ENCODE results near the gene TMEM191C.
"Not testable (repeated sequence)": the region's sequence is repeated elsewhere in the genome, so short reads cannot be mapped to it uniquely, and the experiment has no call there.

Gene TMEM191C

GRCh38 chr22:21467337-21468193, at the start of gene TMEM191C:
Gene TMEM191C (plus strand): TSS chr22:21467387. CDS start chr22:21467460, 73 bp downstream.
- DNase-seq: not testable (repeated sequence)

- not testable (repeated sequence) for DNase-seq
Measured at GRCh38 chr22:21417853-21418252, 49.3 kb upstream of the TMEM191C start.

- not testable (repeated sequence) for DNase-seq
Measured at GRCh38 chr22:21418974-21419638, 48.1 kb upstream of the TMEM191C start.

DNA sequence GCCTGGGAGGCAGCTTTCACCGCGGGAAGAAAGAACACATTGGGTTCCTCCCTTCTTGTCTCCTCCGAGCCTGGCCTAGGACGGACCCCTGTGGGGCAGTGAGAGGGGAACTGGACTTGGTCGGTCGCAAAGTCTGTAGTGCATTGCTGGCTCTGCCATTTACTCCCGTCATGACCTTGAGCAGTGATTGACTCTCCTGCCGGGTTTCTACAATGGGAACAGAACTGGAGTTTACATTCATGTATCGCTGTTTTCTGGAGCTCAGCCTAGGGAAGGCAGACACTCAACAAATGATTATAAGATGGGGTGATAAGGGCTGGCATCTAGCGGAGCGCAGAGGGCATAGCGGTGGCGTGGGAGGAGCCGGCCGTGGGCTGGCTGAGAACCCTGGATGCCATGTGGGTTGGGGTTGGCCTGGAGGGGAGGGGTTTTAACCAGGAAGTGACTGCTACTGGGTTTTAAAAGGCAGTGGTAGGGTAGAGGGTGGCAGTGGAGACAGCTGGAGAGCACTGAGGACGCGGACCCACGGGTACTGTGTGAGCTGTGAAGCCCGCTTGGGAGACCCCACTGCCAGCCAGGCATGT, 46.9 kb upstream of the TMEM191C start:
- DNase-seq: not testable (repeated sequence)

DNA sequence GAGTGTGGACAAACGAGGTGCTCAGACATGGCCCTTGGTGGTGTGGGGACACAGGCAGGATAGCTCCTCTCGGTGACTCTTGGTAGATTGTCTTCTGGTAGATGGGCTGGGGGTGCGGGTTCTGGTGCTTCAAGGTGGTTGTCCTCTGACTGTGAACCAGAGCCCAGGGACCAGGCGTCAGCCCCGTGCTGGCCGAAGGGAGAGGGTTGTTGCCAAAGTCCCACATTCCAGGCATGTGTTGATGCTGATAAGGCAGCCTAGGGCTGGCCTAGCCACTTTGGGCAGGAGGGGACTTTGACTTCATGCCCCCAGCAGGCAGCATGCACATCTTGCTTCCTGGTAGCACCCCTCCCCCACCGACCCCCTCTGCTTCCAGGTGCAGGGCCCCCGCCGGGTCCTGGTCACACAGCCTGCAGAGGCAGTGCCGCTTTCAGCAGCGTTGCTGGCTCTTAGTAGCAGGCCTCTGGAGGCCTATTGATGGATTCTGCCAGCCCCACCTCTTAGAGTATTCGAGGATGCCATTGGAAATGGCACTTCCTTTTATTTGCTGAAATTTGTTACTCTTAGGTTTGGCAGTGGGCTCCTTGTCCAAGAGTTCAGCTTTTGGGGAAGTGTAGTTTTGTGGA, 43.0 kb upstream of the TMEM191C start:
- DNase-seq: not testable (repeated sequence)

- not testable (repeated sequence) for DNase-seq
Measured at GRCh38 chr22:21434378-21435233, 32.6 kb upstream of the TMEM191C start.

DNA sequence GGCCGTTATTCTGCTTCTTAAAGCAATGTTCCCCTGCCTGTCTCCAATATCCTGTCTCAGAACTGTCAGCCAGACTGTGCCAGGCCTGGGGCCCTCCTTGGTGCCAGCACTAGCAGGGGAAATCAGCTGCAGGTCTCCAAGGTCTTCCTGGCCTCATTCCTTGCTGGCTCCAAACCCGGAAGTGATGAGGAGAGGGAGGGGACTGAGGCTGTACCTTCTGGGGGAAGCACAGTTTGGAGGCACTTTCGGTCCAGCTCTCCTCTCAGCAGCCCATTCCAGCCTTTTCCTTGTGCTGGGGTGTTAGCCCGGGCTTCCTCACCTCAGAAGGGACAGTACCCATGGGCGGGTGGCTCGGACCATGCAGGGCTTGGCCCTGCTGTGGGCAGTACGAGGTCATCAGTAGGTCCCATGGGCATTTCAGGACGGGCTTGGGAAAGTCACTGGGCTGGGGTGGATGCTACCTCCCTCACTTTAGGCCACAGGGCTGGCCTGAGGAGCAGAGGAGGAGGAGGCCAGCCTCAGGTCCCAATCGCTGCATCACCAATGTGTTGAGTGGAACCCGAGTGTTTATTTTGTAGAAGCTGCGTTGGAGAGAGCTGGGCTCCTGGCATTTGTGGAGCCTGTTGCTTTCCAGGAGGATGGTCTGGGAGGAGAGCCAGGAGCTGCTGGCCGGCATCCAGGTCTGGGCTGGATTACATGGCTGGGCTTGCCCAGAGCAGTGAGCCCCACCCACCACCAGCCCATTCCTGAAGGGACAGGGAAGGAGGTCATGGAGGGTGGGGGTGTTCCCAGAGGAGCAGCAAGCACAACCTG, 31.0 kb upstream of the TMEM191C start:
- not testable (repeated sequence) for DNase-seq

- DNase-seq: not testable (repeated sequence)
Measured at GRCh38 chr22:21438013-21438412, 29.2 kb upstream of the TMEM191C start.

DNA sequence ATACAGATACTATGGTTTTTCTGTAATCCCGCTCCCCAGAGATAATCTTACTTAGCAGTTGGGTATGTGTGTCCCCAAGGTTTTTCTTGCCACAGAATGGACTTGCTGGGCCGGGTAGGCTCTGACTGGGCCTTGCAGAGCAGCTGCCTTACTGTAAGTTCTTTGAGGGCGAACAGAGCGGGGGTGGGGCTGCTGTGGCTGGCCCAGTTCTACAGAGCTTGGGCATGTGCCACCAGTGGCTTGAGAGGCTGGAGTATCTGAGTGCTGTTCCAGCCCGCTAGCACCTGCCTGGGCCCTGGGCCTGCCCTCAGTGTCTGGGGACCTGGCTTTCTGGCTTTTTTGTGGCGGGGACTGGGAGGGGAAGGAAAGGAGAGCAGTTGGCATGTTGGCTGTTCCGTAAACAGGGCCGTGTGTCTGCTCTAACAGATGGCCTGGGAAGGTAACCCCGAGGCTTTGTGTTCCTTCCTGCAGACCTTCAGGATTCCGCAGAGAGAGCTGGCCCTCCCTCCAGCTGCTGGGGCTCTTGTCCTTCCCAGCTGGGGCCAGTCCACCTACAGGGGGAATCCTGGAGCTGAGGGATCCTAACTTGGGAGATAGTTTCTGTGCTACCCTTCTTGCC, 27.1 kb upstream of the TMEM191C start:
- not testable (repeated sequence) for DNase-seq

DNA sequence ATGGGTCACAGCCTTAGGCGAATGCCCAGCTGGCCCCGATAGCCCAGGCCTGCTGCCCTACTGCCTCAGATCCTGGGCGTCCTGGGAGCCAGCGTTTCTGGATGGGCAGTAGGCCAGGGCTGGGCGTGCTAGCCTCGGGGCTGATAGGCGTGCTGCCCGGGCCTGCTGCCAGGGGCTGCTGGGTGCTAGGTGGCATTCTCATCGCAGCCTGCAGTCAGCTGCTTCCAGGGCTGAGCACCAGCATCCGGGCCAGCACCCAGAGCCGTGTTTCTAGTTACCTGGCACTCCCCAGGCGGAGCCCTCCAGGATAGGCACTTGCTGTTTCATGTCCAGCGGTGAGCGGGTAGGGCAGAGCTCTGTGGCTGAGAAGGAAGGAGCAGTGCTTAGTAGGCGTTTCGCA, 26.5 kb upstream of the TMEM191C start:
- DNase-seq: not testable (repeated sequence)

DNA sequence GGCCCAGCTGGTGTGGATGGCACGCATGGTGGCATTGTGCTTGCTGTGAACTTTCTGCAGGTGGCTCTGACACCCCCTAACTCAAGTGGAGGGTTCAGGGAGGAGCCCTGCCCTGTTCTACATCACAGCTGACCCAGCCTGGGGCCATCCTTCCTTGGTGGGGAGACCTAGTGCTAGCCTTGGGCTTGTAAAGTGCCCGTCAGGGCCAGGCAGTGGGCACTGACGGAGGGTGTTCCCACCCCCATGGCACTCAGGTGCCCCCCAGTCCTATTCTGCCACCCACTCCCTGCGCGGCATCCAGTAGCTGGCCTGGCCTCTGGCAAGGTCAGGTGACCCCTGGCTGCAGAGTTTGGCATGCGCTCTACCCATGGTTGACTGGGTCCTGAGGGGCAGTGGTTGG, 26.0 kb upstream of the TMEM191C start:
- DNase-seq: not testable (repeated sequence)

GRCh38 chr22:21442123-21442522, 25.1 kb upstream of the TMEM191C start:
- DNase-seq: not testable (repeated sequence)

GRCh38 chr22:21442646-21443045, 24.5 kb upstream of the TMEM191C start:
- not testable (repeated sequence) for DNase-seq

GRCh38 chr22:21443057-21443734, 24.0 kb upstream of the TMEM191C start:
- DNase-seq: no peak

- no peak for DNase-seq
Measured at GRCh38 chr22:21443735-21444421, 23.3 kb upstream of the TMEM191C start.

DNA sequence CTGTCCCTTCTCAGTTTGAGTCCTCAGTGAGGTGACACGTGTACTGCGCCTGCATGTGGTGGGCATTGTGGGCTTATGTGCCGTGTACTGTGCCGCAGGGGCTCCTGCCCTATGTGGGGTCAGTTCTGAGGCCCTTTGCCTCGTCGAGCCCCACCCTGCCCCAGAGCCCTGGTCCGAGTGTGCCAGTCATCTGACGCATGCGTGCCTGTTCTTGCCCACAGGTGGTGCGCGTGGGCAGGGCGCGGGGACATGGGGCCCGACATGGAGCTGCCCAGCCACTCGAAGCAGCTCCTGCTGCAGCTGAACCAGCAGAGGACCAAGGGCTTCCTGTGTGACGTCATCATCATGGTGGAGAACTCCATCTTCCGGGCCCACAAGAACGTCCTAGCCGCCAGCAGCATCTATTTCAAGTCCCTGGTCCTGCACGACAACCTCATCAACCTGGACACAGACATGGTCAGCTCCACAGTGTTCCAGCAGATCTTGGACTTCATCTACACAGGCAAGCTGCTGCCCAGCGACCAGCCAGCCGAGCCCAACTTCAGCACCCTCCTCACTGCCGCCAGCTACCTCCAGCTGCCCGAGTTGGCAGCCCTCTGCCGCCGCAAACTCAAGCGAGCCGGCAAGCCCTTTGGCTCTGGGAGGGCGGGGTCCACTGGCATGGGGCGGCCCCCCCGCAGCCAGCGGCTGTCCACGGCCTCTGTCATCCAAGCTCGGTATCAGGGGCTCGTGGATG, 22.3 kb upstream of the TMEM191C start:
- DNase-seq: no peak

DNA sequence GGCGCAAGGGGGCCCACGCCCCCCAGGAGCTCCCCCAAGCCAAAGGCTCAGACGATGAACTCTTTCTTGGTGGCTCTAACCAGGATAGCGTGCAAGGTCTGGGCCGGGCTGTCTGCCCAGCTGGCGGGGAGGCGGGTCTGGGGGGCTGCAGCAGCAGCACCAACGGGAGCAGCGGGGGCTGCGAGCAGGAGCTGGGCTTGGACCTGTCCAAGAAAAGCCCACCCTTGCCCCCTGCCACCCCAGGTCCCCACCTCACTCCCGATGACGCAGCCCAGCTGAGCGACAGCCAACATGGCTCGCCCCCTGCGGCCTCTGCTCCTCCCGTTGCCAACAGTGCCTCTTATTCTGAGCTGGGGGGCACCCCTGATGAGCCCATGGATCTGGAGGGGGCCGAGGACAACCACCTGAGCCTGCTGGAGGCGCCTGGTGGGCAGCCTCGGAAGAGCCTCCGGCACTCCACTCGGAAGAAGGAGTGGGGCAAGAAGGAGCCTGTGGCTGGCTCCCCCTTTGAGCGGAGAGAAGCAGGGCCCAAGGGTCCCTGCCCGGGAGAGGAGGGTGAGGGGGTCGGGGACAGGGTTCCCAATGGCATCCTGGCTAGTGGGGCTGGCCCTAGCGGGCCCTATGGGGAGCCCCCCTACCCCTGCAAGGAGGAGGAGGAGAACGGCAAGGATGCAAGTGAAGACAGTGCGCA, 21.6 kb upstream of the TMEM191C start:
- no peak for DNase-seq
